H1 (cell line): ENCODE measurements around the gene TEX14. TPM values are rescaled to one million over a fixed set of nuclear protein-coding genes. Genes with fewer than 3 reads are reported as not detected.

Source experiments
- CHD2 ChIP-seq: IDR thresholded peaks from 2 replicates; pipeline ENCODE4 v1.6.1; 2012; ENCODE audit warnings: low read length, improper control_type of control experiment
- GTF2F1 ChIP-seq: IDR thresholded peaks from 2 replicates; pipeline ENCODE4 v1.6.1; 2012; ENCODE audit warnings: low read depth, low read length, improper control_type of control experiment, borderline replicate concordance
- MAFK ChIP-seq: IDR thresholded peaks from 2 replicates; pipeline ENCODE4 v1.6.1; 2012; ENCODE audit warnings: low read depth, mild to moderate bottlenecking, improper control_type of control experiment, low read length
- MAX ChIP-seq: IDR thresholded peaks from 2 replicates; pipeline ENCODE4 v1.6.1; 2012; ENCODE audit warnings: inconsistent platforms
- RBBP5 ChIP-seq: IDR thresholded peaks from 2 replicates; pipeline ENCODE4 v1.7.1; 2012; ENCODE audit warnings: low read depth, mild to moderate bottlenecking, inconsistent platforms, low read length, moderate library complexity, borderline replicate concordance
- RFX5 ChIP-seq: IDR thresholded peaks from 2 replicates; pipeline ENCODE4 v1.6.1; 2011; ENCODE audit warnings: low read depth, low read length, improper control_type of control experiment, borderline replicate concordance
- SIN3A ChIP-seq, 2 experiments: IDR thresholded peaks in 1 of 2; conservative IDR thresholded peaks in 1 of 2; 2 replicates each; pipeline ENCODE4 v1.6.1; 2011 to 2012; ENCODE audit warnings: low read length in 2 of 2, improper control_type of control experiment in 1 of 2, low read depth in 1 of 2, mild to moderate bottlenecking in 1 of 2
- SP1 ChIP-seq: IDR thresholded peaks from 2 replicates; pipeline ENCODE4 v1.6.1; 2011; ENCODE audit warnings: low read depth, low read length
- TAF7 ChIP-seq: optimal IDR thresholded peaks from 2 replicates; pipeline ENCODE3; 2011; ENCODE audit warnings: low read depth, mild to moderate bottlenecking, inconsistent platforms, low read length, moderate library complexity, borderline replicate concordance
- TEAD4 ChIP-seq: IDR thresholded peaks from 2 replicates; pipeline ENCODE4 v1.6.1; 2012; ENCODE audit warnings: low read depth, low read length, inconsistent platforms, mixed read lengths
- polyA plus RNA-seq, 7 experiments: library from polyadenylated mRNA; depleted of rRNA in 3 of 7; stranded (reverse) in 5 of 7; unstranded in 2 of 7; fragments of >200 nt in 5 of 7; fragments of 200-250 nt in 2 of 7; gene quantifications; 1 replicate in 5 of 7; 2 replicates in 1 of 7; 4 replicates in 1 of 7; pipeline versions ENCODE4 v1.2.1 to v1.2.3, GENCODE V29; 2011 to 2013; ENCODE audit warnings: missing spikeins in 2 of 7, mixed read lengths in 2 of 7
- total RNA-seq: library from RNA; stranded (reverse); fragmentation: NEBNext Ultra II Directional; extraction: Animal tissue kit (Norgen Biotek cat#: 25700); gene quantifications from 2 replicates; pipeline ENCODE4 v1.2.1, GENCODE V29; 2021

Gene TEX14
- total and polyA plus RNA-seq, 2 of the 8 experiments (the other 6 are each of a cell fraction or from before 2014, with no cell fraction given): 0.83 to 2.5 TPM

- no peak for TF ChIP-seq RBBP5
- no peak for TF ChIP-seq TEAD4
- TF ChIP-seq GTF2F1: peak; percentile 100
- TF ChIP-seq CHD2: 0 out of 2 replicates have a peak, but pooled peaks have one; percentile 70
- peak; percentile 94 for TF ChIP-seq SP1
- TF ChIP-seq RFX5: no peak
- TF ChIP-seq MAX: 0 out of 2 replicates have a peak, but pooled peaks have one; percentile 16
- no peak for TF ChIP-seq MAFK
- peak in 1 of 2 experiments; percentile 89; a peak in 1 of 4 replicates for TF ChIP-seq SIN3A (conservative IDR thresholded peaks at IDR 0.05 in 1 of 2, IDR thresholded peaks at IDR 0.05 in 1 of 2; ENCODE audit: low read depth in 1 of 2, low read length in 2 of 2)
- TF ChIP-seq TAF7: peak; percentile 100
Observed at GRCh38 chr17:58658804-58659713, 32.8 kb downstream of the TEX14 start (continued).
